BLaER1 treated with 17β-estradiol and CSF1 and Interleukin-3, amounts not matched to agents 10 nM and 100 nM (cell line): ENCODE results near the gene SAPCD1.

ENCODE experiments used
- H3K27ac ChIP-seq, 11 experiments: shearing (Covaris generic); formaldehyde crosslinking; 2 replicates each; pipeline ENCODE4 v1.8.1; 2022
- H3K27me3 ChIP-seq, 11 experiments: shearing (Covaris generic); formaldehyde crosslinking; 2 replicates each; pipeline ENCODE4 v1.8.1; 2022
- H3K36me3 ChIP-seq, 11 experiments: shearing (Covaris generic); formaldehyde crosslinking; 2 replicates each; pipeline ENCODE4 v1.8.1; 2022
- H3K4me1 ChIP-seq, 10 experiments: shearing (Covaris generic); formaldehyde crosslinking; 2 replicates each; pipeline ENCODE4 v1.8.1; 2022
- H3K4me2 ChIP-seq, 11 experiments: shearing (Covaris generic); formaldehyde crosslinking; 2 replicates each; pipeline ENCODE4 v1.8.1; 2022
- H3K4me3 ChIP-seq, 10 experiments: shearing (Covaris generic); formaldehyde crosslinking; 2 replicates each; pipeline ENCODE4 v1.8.1; 2022
- H3K9ac ChIP-seq, 11 experiments: shearing (Covaris generic); formaldehyde crosslinking; 2 replicates each; pipeline ENCODE4 v1.8.1; 2022
- H3K9me3 ChIP-seq, 11 experiments: shearing (Covaris generic); formaldehyde crosslinking; replicated peaks in 1 of 11; 2 replicates each; pipeline ENCODE4 v1.8.1; 2022
- H4K20me1 ChIP-seq, 11 experiments: shearing (Covaris generic); formaldehyde crosslinking; 2 replicates each; pipeline ENCODE4 v1.8.1; 2022
- Cebpa-rat ChIP-seq, 11 experiments: shearing (Covaris generic); IDR thresholded peaks; 2 replicates each; pipeline ENCODE4 v1.8.1; 2022

Gene SAPCD1

DNA sequence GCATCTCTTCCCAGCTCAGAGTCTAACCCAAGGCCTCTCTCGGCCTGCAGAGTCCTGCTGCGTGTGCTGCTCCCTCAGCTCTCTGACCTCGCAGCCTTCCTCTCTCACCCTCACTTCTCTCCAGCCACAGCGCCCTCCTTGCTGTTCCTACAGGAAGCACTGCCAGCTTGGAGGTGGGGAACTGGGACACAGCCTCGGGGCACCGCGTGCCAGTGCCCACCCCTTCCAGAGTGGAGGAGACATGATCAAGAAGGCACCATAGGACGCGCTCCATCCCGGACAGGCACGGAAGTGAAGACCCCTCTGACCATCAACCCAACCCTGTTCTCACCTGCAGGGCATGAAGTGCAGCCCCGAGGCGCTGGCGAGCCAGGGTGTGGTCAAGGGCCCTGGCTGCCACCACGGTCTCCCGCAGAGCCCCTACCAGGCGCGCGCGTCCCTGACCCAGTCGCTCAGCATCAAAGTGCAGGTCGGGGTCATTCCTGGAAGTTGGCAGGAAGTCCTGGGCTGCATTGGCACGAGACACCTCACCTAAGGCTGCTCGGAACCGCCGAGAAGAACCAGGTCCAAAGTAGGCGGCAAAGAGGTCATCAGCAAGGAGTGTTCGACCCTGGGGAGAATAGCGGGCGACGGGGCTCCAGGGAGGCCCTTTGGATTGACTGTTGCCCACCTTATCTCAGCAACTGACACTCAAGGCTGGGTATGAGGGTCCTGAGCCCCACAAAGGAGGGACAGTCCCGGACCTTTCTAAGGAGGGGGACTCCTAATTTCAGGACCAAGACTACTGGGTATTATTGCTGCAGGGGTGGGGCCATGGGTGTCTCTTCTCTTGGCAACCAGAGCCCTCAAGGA lies 13.4 kb downstream of the SAPCD1 start:
- H3K4me1 ChIP-seq: peaks cover 45 to 67% (median 60%) of the 10 kb centered on the region in 10 experiments

GRCh38 chr6:31776485-31776988 lies 14.1 kb downstream of the SAPCD1 start:
- Histone ChIP-seq H3K36me3 (peaks cover 36 to 42% (median 40%) of the 10 kb centered on the region in 11 experiments), H3K4me3 (peak overlapping the region in 2 of 10 experiments; percentile 16 to 36; a peak in 1 of 20 replicates)

More for the DNA sequence above, 13.4 kb downstream of the SAPCD1 start:
- Histone ChIP-seq H3K36me3 (peaks cover 30 to 35% (median 33%) of the 10 kb centered on the region in 11 experiments), H4K20me1 (peaks cover 0 to 36% (median 6%) of the 10 kb centered on the region in 11 experiments; a peak in 10 of 22 replicates), H3K9ac (peak overlapping the region in 2 of 11 experiments; percentile 35 to 50; a peak in 2 of 22 replicates), H3K27ac (peak overlapping the region in 5 of 11 experiments; percentile 30 to 66 (median 54); a peak in 4 of 22 replicates), H3K4me3 (no peak overlapping the region), H3K27me3 (no peaks in the 10 kb centered on the region), H3K4me2 (peak overlapping the region in 10 of 11 experiments; percentile 51 to 90 (median 70); a peak in 16 of 22 replicates), H3K9me3 (no peaks in the 10 kb centered on the region)
- no peak for TF ChIP-seq Cebpa-rat (IDR thresholded peaks at IDR 0.05)

DNA sequence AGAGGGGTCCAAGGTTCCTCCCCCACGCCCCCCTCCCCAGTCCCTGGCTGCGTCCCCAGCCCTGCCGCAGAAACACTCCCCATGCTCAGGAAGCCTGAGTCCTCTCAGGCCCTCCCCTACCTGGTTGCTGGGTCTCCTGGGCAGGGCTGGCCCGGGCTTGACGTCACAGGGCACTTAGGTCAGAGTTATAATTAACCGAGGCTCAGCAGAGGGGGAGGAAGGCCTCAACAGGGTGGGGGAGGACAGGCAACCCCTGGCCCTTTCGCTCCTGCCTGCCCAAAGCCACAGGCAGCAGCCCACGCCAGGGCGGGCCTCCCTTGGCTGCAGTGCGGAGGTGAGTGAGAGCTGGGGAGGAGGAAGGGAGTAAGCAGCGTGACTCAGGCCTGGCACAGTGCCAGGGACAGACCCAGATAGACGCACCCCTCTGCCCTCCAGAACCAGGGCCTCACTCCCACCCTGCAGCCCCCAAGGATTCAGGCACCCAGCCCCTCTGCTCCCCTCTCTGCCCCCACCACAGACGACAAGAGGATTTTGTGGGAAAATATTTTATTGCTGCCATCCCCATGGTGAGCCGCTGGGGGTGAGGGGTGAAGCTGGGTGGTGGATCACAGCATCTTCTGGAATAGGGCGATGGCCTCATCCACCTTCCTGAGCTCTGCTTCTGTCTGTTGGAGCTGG lies 14.7 kb downstream of the SAPCD1 start, which contains the start of gene VWA7:
Gene VWA7 (minus strand): TSS at position 340 of the 678 bp plus-strand sequence. CDS start 549 bp downstream, outside the sequence.
- Histone ChIP-seq H3K9ac (peak within 1 kb of the TSS in 10 of 11 experiments; percentile 2 to 55 (median 38); a peak in 17 of 22 replicates), H3K27ac (peak within 1 kb of the TSS in 10 of 11 experiments; percentile 18 to 66 (median 49); a peak in 20 of 22 replicates), H3K4me1 (peaks cover 42 to 63% (median 57%) of the 10 kb centered on the region in 10 experiments)

More at GRCh38 chr6:31776485-31776988, 14.1 kb downstream of the SAPCD1 start:
- no peak for TF ChIP-seq Cebpa-rat (IDR thresholded peaks at IDR 0.05)
- Histone ChIP-seq H3K4me2 (peak overlapping the region; percentile 51 to 90 (median 66)), H3K4me1 (peaks cover 45 to 65% (median 60%) of the 10 kb centered on the region in 10 experiments), H3K9me3 (no peaks in the 10 kb centered on the region), H4K20me1 (peaks cover 0 to 42% (median 12%) of the 10 kb centered on the region in 11 experiments; a peak in 10 of 22 replicates), H3K9ac (peak overlapping the region in 8 of 11 experiments; percentile 2 to 55 (median 42); a peak in 11 of 22 replicates), H3K27ac (peak overlapping the region in 10 of 11 experiments; percentile 11 to 66 (median 38); a peak in 17 of 22 replicates), H3K27me3 (no peaks in the 10 kb centered on the region)

GRCh38 chr6:31777667-31778050 lies 15.2 kb downstream of the SAPCD1 start:
- Histone ChIP-seq H3K4me2 (peak overlapping the region; percentile 51 to 90 (median 66)), H3K36me3 (peaks cover 48 to 53% (median 51%) of the 10 kb centered on the region in 11 experiments), H3K27ac (peak overlapping the region in 9 of 11 experiments; percentile 24 to 66 (median 53); a peak in 17 of 22 replicates), H4K20me1 (peaks cover 0 to 54% (median 15%) of the 10 kb centered on the region in 11 experiments; a peak in 10 of 22 replicates), H3K27me3 (no peaks in the 10 kb centered on the region), H3K4me1 (peaks cover 37 to 57% (median 51%) of the 10 kb centered on the region in 10 experiments), H3K4me3 (no peak overlapping the region), H3K9ac (peak overlapping the region in 7 of 11 experiments; percentile 2 to 53 (median 38); a peak in 8 of 22 replicates), H3K9me3 (no peaks in the 10 kb centered on the region)
- no peak for TF ChIP-seq Cebpa-rat (IDR thresholded peaks at IDR 0.05)

More for the DNA sequence above, 14.7 kb downstream of the SAPCD1 start, which contains the start of gene VWA7:
- Histone ChIP-seq H3K36me3 (peaks cover 42 to 48% (median 46%) of the 10 kb centered on the region in 11 experiments), H3K4me2 (peak within 1 kb of the TSS; percentile 51 to 90 (median 66)), H3K27me3 (no peaks in the 10 kb centered on the region), H3K4me3 (peak within 1 kb of the TSS in 2 of 10 experiments; percentile 16 to 36; a peak in 1 of 20 replicates), H4K20me1 (peaks cover 0 to 48% (median 12%) of the 10 kb centered on the region in 11 experiments; a peak in 10 of 22 replicates), H3K9me3 (no peaks in the 10 kb centered on the region)
- no peak for TF ChIP-seq Cebpa-rat (IDR thresholded peaks at IDR 0.05)

DNA sequence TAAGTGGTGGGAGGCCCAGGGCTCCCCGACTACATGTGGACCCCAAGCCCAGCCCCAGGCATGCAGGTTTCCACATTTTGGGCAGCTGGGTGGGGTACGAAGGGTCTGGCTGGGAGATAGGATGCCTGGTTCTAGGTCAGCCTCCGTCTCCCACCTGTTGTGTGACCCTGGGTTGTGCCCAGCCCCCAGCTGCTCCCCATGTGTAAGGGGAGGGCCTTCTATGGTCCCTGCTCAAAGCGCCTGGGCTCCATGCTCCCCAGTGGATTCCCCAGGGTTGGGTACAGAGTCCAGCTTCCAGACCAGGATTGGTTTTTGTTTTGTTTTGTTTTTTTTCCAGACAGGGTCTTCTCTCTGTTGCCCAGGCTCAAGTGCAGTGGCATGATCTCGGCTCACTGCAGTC lies 15.7 kb downstream of the SAPCD1 start:
- Histone ChIP-seq H3K4me2 (peak overlapping the region in 9 of 11 experiments; percentile 57 to 90 (median 66); a peak in 13 of 22 replicates), H3K27me3 (no peaks in the 10 kb centered on the region), H3K4me3 (no peak overlapping the region), H3K4me1 (peaks cover 34 to 52% (median 46%) of the 10 kb centered on the region in 10 experiments), H3K9me3 (no peaks in the 10 kb centered on the region), H3K36me3 (peaks cover 53 to 59% (median 57%) of the 10 kb centered on the region in 11 experiments), H3K9ac (peak overlapping the region in 1 of 11 experiments; percentile 2; a peak in 1 of 22 replicates), H3K27ac (peak overlapping the region in 6 of 11 experiments; percentile 30 to 66 (median 56); a peak in 9 of 22 replicates), H4K20me1 (peaks cover 0 to 59% (median 15%) of the 10 kb centered on the region in 11 experiments; a peak in 10 of 22 replicates)
- TF ChIP-seq Cebpa-rat (IDR thresholded peaks at IDR 0.05): no peak

DNA sequence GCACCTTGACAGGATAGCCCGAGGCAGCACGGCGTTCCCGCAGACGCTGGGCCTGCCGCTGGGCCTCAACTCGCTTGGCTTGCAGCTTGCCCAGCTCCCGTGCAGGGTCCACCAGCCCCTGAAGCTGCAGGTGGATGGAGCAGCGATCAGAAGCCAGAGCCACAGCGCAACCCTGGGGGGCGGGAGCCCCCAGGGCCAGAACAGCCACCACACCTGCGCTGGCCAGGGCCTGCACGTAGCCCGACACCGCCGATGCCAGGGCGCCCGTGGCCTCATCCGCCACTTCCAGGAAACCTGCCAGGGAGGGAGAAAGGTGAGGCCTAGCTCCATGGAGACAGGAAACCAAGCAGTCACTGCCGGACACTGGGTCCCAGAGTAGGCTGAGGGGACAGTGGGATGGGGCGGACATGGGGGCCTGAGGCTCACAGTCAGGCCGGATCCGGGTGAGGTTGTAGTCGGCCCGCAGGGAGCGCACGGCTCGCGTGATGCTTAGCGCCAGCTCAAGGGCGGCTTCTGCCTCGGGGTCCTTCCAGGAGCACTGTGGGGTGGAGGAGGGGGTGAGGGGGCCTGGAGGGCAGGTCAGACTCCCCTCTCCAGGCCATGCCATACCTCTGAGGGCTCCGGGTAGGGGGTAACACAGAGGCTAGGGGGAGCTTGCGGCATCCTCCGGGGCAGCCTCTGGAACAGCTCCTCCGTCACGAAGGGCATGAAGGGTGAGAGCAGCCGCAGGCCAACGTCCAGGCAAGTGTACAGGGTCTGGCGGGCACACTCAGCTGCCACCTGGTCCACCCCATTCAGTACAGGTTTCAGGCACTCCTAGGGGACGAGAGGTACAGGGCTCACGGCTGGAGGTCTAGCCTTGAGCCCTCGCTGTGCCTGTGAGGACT lies 16.8 kb downstream of the SAPCD1 start:
- H3K4me3 ChIP-seq: no peak overlapping the region
- TF ChIP-seq Cebpa-rat (IDR thresholded peaks at IDR 0.05): no peak
- peaks cover 62 to 69% (median 67%) of the 10 kb centered on the region in 11 experiments for H3K36me3 ChIP-seq
- H3K27me3 ChIP-seq: no peaks in the 10 kb centered on the region
- peaks cover 34 to 48% (median 42%) of the 10 kb centered on the region in 10 experiments for H3K4me1 ChIP-seq
- H3K9ac ChIP-seq: no peak overlapping the region
- peaks cover 0 to 60% (median 16%) of the 10 kb centered on the region in 11 experiments; a peak in 10 of 22 replicates for H4K20me1 ChIP-seq
- no peaks in the 10 kb centered on the region for H3K9me3 ChIP-seq
- no peak overlapping the region for H3K27ac ChIP-seq
- H3K4me2 ChIP-seq: no peak overlapping the region

- H3K4me2 ChIP-seq: no peak overlapping the region
- no peak overlapping the region for H3K9ac ChIP-seq
- H3K36me3 ChIP-seq: peaks cover 69 to 76% (median 74%) of the 10 kb centered on the region in 11 experiments
- TF ChIP-seq Cebpa-rat (IDR thresholded peaks at IDR 0.05): no peak
- H3K4me3 ChIP-seq: no peak overlapping the region
- no peak overlapping the region for H3K27ac ChIP-seq
- peaks cover 32 to 42% (median 35%) of the 10 kb centered on the region in 10 experiments for H3K4me1 ChIP-seq
- peaks cover 0 to 60% (median 18%) of the 10 kb centered on the region in 11 experiments; a peak in 11 of 22 replicates for H4K20me1 ChIP-seq
- no peaks in the 10 kb centered on the region for H3K9me3 ChIP-seq
- H3K27me3 ChIP-seq: no peaks in the 10 kb centered on the region
Observed at GRCh38 chr6:31779908-31780307, 17.5 kb downstream of the SAPCD1 start.
